Measurements from ENCODE around the gene MTHFSD.

The MTHFSD gene

GRCh38 chr16:86524029-86524428 is 31.0 kb downstream of the MTHFSD start:
- DNase-seq = no peak

- no peak for DNase-seq
These were observed 31.8 kb downstream of the MTHFSD start for GRCh38 chr16:86523166-86523740.

GRCh38 chr16:86522634-86523033 is 32.4 kb downstream of the MTHFSD start:
- DNase-seq = no peak

DNA sequence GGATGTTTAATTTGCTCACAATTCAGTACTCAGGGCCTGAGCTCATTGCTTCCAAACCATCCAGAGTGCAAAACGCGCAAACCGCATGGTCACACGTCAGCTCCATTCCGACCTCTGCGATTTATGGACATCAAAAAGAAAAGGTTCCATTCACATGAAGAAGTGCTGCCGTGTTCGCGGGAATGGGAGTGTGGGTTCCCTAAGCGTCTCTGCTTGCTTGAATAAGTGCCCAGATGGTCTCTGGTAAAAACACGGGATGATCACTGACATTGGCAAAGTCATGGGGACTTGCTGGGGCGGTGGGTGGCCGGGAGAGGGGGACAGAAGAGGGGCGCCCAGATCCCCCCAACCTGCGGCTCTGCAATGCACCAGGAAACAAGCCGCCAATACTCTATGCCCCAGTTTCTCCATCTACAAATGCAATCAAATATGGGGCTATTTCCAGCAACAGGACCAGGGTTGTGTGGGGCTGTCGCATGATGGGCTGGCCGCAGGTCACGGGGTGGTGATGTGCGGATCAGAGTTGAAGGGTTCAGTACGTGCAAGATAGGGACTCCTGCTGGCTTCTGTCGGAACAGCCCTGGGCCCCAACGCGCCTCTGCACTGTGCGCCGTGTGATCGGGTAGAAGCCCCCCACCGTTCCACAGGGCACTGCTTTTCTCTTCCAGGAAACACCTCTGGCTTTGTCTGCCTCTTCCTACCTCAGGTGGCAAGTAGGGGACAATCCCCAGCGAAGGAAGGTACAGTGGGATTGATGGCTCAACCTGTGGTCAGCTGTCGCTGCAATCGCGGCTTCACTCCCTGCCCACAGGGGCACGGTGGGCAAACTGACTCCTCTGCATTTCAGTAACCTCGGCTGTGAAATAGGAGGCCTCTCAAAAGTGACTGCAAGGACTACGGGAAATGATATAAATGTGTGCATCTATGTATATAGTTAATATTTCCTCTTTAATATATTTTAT is 33.5 kb downstream of the MTHFSD start:
- no peak for DNase-seq

DNA sequence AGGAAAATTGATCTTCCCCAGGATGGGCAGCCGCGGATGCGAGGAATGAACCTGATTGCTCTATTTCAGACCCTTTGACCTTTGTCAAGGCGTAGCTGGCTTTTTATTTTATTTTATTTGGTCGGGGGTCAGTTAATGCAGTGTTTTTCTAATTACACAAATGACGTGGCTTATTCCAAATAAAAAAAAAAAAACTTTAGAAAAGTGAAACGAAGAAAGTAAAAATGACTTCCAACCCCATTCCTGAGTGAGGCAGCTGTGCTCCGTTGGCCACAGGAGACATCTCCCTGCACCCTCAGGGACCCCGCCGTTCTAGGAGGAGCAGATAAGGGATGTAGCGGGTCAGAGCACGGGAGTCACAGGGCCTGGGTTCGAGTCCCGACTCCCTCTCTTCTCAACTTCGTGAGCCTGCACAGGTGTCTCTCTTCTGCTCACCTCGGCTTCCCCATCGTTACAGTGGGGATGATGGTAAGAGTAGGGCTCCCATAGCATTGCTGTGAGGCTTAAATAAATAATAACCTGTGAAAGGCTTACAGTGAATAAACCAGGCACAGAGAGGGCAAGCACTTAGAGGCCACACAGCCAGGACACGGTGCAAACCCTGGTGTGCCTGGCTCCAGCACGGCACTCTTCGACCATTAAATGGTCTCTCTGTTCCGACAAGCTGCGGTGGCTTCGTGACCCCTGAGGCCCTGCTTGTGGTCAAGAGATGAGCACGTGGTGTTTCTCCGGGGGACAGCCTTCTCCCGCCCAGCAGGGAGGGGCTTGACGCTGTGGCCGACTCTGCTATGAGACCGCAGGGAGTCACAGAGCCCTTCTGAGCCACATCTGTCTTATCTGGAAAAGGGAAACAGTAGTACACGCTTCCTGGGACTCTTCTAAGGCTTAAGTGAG is 34.5 kb downstream of the MTHFSD start:
- DNase-seq = no peak

- peak; percentile 31 for DNase-seq
These were observed 35.3 kb downstream of the MTHFSD start for GRCh38 chr16:86519649-86520316.

- no peak for DNase-seq
These were observed 35.9 kb downstream of the MTHFSD start for GRCh38 chr16:86519007-86519648.

- peak; percentile 12 for DNase-seq
These were observed 37.3 kb downstream of the MTHFSD start for GRCh38 chr16:86517652-86518258.

DNA sequence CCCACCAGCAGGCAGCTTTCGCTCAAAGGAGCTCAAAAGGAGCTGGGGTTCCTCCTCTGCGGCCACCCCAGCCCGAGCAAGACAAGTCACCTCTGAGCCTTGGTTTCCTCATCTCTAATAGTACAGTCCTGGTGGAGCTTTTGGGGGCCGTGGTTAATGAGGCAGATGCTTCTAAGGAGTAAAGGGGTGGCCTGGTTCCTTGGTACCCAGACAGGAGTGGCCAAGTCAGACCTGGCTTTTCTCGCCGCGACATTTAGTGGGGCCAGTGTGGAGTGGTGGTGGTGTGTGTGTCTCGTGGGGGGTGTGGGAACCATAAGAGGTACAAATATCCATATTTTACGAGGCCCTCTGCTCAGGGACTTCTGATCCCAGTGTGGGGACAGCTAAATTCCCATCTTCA is 38.0 kb downstream of the MTHFSD start:
- no peak for DNase-seq

DNA sequence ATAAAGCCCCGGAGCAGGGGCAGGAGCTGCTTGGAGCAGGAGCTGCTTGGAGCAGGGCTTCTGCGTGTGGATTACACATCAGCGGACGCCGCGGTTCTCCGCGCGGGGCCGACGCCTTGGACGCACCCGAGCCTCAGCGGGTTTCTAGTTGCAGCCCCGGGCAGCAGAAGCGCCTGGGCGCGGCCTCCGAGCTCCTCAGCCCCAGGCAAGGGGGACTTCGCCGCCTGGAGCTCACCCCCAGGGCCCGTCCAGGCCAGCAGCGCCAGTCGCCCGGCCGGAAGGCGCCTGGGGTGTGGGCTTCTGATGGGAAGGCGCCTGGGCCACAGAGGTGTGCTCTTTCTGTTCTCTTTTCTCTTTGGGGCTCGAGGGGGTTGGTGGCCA is 38.4 kb downstream of the MTHFSD start:
- DNase-seq = no peak

- no peak for DNase-seq
These were observed 39.0 kb downstream of the MTHFSD start for GRCh38 chr16:86515777-86516622.

DNA sequence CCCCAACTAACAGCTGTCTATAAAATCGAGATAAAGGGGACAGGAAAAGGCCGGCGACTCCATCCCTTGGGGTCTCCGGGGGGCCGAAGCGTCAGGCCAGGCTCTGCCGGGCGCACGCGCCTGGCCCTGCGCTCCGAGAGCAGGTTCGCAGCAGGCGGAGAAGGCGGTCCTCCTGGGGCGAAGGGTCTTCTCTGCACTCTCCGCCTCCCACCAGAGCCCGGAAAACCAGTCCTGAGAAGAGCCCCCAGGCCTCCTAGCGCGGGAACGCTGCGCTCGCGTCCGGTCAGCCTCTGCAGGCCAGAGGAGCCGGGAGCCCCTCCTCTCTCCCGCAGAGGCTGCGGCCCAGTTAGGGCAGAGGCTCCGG is 39.6 kb downstream of the MTHFSD start:
- no peak for DNase-seq

DNA sequence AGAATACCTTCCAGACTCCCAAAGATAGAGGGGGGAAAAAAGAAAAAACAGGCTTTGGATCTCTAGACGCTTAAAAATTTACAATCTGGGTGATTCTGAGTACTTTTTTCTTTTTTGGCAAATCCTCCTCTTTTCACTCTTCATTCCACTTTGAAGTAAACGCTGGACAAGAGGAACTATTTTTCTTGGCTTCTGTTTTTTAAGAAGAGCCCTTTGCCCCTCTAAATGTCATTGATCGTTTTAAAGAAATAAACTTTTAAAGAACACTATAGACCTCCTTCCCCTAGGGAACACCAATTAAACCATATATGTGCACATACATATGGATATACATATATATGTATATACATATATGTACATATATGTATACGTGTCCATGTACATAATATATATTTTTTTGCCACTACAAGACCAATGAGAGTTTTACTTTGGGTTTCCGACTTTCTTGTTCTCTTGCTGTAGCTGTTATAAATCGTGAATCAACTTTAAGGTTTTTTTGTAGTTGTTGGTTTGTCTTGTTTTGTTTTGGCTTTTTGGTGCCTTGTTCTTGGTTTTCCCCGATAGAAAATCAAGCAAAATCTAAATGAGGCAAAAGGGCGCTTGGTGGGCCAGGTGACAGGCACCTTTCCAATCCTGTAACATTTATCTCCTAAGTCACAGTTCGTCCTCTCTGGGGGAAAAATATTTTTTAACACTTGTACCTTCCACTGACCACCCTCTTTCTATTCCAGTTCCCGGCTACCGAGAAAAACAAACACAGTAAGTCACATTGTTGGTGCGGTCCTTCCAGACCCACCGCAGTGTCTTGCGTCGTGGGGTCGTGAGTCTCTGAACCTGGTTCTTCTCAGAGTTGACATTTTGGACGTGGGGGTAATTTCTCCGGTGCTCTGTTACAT is 40.3 kb downstream of the MTHFSD start:
- DNase-seq = no peak

DNA sequence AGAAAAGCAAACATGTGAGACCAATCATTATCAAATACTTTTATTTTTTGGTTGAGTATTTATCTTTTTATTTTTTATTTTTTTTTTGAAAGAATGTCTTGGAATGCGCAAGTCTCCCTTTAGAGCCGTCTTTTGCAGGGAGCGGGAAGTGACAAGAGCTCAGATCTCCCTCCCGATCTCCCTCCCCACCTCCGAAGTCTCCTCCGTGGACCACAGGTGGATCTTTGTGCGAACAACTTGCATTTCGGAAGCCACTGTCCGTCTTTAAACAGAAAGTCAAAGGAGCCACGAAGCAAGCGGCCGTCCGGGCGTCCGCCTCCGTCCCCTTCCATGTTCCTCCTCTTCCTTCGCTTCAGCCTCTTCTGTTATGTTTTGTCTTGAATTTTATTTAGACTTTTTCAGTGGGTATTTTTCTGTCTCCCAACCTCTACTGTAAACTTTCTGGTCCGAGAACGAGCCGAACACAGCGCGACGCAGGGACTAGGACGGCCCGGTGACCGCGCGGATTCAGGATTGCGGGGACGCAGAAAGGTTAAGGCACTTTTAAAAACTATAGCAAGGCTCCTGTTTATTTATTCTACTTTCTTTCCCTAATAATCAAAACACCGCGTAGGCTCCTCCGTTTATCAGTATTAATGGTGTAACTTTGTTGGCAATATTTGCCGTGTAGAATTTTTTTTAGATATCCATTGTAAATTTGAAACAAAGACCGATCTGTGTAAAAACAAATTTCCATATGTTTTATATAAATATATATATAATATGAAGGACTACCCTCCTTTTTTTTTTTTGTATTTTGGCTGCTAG is 41.4 kb downstream of the MTHFSD start:
- DNase-seq = no peak

GRCh38 chr16:86512860-86513470 is 42.1 kb downstream of the MTHFSD start:
- DNase-seq = no peak

GRCh38 chr16:86512301-86512859 is 42.7 kb downstream of the MTHFSD start:
- no peak for DNase-seq

- DNase-seq = no peak
These were observed 43.5 kb downstream of the MTHFSD start for GRCh38 chr16:86511317-86512161.

Data from NCI-H345 (cell line).